ENCODE measurements around the gene IRAK1. TPM values are rescaled to one million over a fixed set of nuclear protein-coding genes. Genes with fewer than 3 reads are reported as not detected.
"Not testable (repeated sequence)": the region's sequence is repeated elsewhere in the genome, so short reads cannot be mapped to it uniquely, and the experiment has no call there.

The IRAK1 gene
- total RNA-seq, 2 donors from 2014 or later, result 136 to 258 TPM

DNA sequence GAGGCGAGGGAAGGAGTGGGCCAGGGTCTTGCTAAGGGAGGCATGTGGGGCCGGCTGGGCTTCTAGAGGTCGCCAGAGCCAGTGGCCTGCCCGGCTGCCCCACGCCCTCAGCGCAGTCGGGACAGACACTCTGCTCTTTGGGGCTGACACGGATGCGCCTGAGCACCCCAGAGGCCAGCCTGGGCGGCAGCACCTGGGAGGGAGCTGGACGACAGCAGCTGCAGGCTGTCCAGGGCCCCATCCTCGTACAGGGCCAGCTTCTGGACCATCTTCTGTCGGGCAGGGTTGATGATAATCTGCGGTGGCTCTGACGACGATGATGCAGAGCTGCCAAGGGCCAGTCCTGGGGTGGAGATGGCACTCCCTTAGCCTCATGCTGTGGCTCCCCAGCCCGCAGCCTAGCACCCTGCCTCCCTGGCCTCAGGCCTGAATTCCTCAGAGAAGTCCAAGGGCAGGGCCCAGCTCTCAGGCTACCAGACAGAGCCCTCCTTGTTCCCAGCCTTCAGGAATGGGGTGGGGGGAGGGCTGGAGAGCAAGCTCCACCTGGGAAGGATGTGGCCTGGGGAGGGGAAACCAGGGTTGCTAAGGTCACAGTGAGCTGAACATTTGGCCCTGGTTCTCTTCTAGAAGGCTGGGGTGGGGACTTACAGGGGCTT is 7.2 kb downstream of the IRAK1 start:
- Mint-ChIP-seq H3K9me3 (no peaks in the 10 kb centered on the region), H3K27me3 (peaks cover 0 to 4% of the 10 kb centered on the region in 2 donors), H3K27ac (no peak overlapping the region), H3K36me3 (peaks cover 6% of the 10 kb centered on the region), H3K4me1 (ENCODE audit: low read depth in 2 of 2) (peaks cover 4 to 16% of the 10 kb centered on the region in 2 donors), H3K4me3 (no peak overlapping the region)
- ATAC-seq, result no peak
- no peak for DNase-seq (ENCODE audit: low spot score)

DNA sequence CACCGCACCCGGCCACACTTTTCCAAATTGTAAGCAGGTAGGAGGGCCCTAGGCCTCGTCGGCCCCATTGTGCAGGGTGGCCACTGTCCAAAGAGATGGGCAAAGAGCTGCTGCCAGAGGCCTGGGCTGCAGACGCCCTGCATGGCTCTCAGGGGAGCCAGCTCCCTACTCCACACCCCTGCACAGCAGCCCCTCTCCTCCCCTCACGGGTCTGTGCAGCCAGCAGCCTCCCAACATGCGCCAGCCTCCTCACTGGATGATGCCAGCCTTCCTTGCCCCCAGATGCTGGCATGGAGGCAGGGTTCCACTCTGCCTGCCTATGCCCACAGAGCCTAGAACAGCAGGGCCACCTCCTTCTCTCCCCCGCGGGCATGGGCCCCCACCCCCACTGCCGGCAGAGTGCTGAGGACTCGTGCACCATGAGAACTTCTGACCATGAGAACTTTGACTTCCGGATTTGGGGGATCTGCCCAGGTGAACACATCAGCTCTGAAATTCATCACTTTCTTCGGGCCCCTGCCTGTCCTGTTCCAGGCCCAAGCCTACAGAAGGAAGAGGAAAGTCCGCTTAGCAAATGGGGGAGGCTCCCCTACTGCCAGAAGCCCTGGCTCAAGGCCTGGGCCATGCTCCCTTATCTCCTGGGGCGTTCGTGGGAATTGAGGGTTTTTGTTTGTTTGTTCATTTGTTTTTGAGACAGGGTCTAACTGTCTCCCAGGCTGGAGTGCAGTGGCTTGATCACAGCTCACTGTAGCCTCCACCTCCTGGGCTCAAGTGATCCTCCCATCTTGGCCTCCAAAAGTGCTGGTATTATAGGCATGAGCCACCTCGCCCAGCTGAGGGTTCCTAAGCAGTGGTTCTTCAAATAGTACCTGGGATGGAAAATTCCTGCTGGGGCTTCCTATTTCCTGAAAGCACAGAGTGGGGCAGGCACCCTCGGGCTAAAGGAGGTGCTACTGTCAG is 8.0 kb downstream of the IRAK1 start:
- H3K4me3 Mint-ChIP-seq, result no peak overlapping the region
- peaks cover 7% of the 10 kb centered on the region for H3K36me3 Mint-ChIP-seq
- DNase-seq (ENCODE audit: low spot score), result no peak
- H3K4me1 Mint-ChIP-seq (ENCODE audit: low read depth in 2 of 2), result peaks cover 6 to 18% of the 10 kb centered on the region in 2 donors
- H3K9me3 Mint-ChIP-seq, result no peaks in the 10 kb centered on the region
- H3K27me3 Mint-ChIP-seq, result peaks cover 0 to 5% of the 10 kb centered on the region in 2 donors
- H3K27ac Mint-ChIP-seq, result no peak overlapping the region
- ATAC-seq, result no peak

DNA sequence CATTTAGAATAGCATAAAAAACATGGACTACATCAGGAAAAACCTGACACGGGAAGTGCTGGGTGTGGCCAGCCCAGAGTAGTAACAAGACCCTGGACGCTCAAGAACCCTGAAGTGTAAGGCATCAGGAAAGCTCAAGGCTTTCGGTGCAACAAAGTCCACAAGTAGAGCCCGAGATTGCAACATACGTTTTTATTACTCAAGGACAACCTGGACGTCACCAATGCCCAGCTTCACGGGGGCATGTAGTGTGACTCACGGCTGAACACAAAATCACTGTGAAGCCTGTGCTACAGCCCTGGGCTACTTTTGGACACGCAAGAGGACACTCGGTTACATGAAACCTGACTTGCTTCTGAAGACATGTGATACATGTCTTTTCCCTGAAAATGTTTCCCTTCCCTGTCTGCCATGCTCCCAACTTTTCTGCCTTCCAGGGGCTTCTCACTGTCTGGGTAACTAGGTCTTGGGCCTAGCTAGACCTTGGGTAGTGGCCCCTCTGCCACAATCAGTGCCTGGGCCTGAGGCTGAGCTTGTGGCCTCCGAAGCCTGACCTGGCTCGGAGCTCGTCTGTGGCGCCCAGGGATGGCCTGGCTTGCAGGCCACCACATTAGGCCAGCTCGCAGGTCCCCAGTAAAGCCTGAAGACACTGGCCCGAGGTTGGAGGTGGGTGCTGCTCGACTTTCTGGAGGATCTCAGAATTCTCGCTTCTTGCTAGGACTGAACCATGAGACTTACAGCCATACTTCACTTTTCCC is 9.2 kb downstream of the IRAK1 start:
- DNase-seq (ENCODE audit: low spot score) (no peak), ATAC-seq (no peak)
- peaks cover 7% of the 10 kb centered on the region for H3K36me3 Mint-ChIP-seq
- no peak overlapping the region for H3K27ac Mint-ChIP-seq
- H3K9me3 Mint-ChIP-seq, result no peaks in the 10 kb centered on the region
- H3K27me3 Mint-ChIP-seq, result peaks cover 0 to 5% of the 10 kb centered on the region in 2 donors
- peaks cover 6 to 13% of the 10 kb centered on the region in 2 donors for H3K4me1 Mint-ChIP-seq (ENCODE audit: low read depth in 2 of 2)
- no peak overlapping the region for H3K4me3 Mint-ChIP-seq

DNA sequence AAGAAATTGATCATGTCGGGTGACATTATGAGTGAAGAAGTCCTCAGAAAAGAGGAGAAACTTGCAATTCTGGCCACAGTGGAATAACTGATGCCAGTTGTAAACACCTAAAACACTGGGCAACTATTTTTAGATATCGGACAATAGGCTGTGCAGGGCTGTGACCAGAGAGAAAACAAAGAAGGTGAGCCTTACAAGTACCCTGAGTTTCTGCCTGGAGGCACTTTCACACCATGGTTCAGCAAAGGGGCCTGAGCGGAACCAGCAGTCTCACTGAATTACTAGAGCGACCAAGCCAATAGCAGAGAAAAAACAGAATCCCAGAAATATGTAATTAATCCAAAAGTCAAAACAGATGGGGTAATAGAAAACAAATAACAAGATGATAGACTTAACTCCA is 11.2 kb downstream of the IRAK1 start:
- DNase-seq (ENCODE audit: low spot score) (no peak), ATAC-seq (no peak)
- Mint-ChIP-seq H3K27me3 (peaks cover 0 to 5% of the 10 kb centered on the region in 2 donors), H3K4me1 (ENCODE audit: low read depth in 2 of 2) (peaks cover 6 to 11% of the 10 kb centered on the region in 2 donors), H3K9me3 (no peaks in the 10 kb centered on the region), H3K4me3 (no peak overlapping the region), H3K27ac (peak overlapping the region in 1 of 2 donors; percentile 47), H3K36me3 (peaks cover 7% of the 10 kb centered on the region)

DNA sequence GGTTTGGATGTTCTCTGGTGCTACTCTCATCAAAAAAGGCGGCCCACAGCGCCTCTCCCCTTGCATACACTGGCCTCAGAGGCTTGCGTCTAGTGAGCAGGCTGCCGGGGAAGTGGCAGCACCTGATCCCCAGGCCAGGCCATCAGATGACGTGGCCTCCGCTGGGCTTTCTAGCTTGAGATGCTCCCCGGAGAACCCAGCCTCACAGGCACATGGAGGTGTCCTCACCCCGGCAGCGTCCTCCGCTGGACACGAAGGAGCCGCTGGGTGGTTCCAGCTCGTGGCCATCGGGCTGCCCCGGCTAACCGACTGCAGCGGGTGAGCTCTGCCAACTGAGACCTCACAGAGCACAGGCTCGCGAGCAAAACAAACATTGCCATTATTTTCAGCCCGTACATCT is 12.8 kb downstream of the IRAK1 start:
- ATAC-seq, result no peak
- peaks cover 7% of the 10 kb centered on the region for H3K36me3 Mint-ChIP-seq
- H3K27ac Mint-ChIP-seq, result no peak overlapping the region
- peaks cover 0 to 8% of the 10 kb centered on the region in 2 donors for H3K27me3 Mint-ChIP-seq
- H3K4me1 Mint-ChIP-seq (ENCODE audit: low read depth in 2 of 2), result peaks cover 19 to 21% of the 10 kb centered on the region in 2 donors
- H3K4me3 Mint-ChIP-seq, result no peak overlapping the region
- no peaks in the 10 kb centered on the region for H3K9me3 Mint-ChIP-seq
- no peak for DNase-seq (ENCODE audit: low spot score)

DNA sequence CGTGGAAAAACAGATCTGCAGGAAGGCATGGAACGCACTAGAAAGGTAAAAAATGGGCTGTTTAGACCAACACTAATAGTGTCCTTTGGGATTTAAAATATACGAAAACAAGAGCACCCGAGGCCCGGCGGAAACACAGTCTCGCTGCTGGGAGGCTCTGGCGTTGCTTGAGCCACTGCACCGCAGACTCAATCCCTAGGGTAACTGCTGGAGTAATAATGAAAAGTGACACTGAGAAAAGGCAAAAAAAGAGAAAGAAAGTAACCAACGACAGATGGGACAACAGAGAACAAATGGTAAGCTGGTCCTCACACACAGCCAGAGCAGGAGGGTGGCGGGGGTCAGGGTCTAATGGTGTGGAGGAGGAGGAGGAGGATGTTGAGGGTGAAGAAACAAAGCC is 15.4 kb downstream of the IRAK1 start:
- peaks cover 0 to 8% of the 10 kb centered on the region in 2 donors for H3K27me3 Mint-ChIP-seq
- H3K36me3 Mint-ChIP-seq, result peaks cover 7% of the 10 kb centered on the region
- peaks cover 22 to 24% of the 10 kb centered on the region in 2 donors for H3K4me1 Mint-ChIP-seq (ENCODE audit: low read depth in 2 of 2)
- H3K4me3 Mint-ChIP-seq, result no peak overlapping the region
- DNase-seq (ENCODE audit: low spot score) (no peak), ATAC-seq (no peak)
- H3K9me3 Mint-ChIP-seq, result no peaks in the 10 kb centered on the region
- H3K27ac Mint-ChIP-seq, result peak overlapping the region in 1 of 2 donors; percentile 94

DNA sequence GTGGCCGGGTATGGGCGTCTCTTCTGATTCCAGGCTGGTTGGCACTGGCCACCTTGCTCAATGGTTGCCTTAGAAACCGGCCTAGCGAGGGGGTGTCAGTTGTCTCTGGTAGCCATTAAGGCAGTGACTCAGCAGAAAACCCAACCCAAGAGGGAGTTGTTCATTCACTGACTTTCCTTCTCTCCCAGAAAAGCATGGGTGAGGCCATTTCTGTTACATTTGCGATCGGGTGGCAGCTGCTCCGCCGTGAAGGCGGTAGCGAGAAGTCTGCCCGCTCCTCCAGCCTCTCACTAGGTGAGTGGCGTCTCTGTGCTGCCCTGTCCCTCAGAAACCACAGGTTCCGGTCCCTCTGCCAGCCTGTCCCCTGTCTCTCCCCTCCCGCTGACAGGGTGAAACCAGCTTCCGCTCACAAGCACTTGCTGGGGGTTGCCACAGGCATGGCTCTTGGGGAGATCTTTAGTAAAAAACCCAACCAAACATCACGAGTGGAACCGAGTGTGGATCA is 17.4 kb downstream of the IRAK1 start:
- peaks cover 14 to 18% of the 10 kb centered on the region in 2 donors for H3K4me1 Mint-ChIP-seq (ENCODE audit: low read depth in 2 of 2)
- ATAC-seq (peak; percentile 94 to 99), DNase-seq (ENCODE audit: low spot score) (peak; percentile 85)
- peak overlapping the region; percentile 80 for H3K4me3 Mint-ChIP-seq
- H3K36me3 Mint-ChIP-seq, result no peaks in the 10 kb centered on the region
- peaks cover 0 to 3% of the 10 kb centered on the region in 2 donors for H3K27me3 Mint-ChIP-seq
- no peaks in the 10 kb centered on the region for H3K9me3 Mint-ChIP-seq
- peak overlapping the region; percentile 94 for H3K27ac Mint-ChIP-seq

DNA sequence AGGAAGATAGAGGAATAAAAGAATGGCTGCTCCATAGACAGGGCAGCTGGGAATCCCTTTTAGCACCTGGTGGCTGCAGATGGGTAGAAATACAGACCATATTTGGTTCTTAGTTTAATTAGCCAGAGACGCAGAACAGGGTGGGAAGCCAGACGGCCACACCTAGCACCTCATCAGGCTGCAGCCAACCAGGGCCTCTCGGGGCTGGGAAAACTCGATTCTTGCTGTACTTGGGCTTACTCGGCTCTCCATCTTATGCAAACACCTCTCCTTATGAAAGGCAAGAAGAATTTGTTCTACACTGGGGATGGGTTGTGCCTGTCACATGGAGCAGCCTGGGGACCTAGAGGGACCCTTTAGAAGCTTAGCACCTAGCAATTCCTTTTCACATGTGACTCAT is 19.7 kb downstream of the IRAK1 start:
- no peaks in the 10 kb centered on the region for H3K36me3 Mint-ChIP-seq
- no peak overlapping the region for H3K4me3 Mint-ChIP-seq
- no peak overlapping the region for H3K27ac Mint-ChIP-seq
- DNase-seq (ENCODE audit: low spot score) (no peak), ATAC-seq (no peak)
- no peaks in the 10 kb centered on the region for H3K9me3 Mint-ChIP-seq
- H3K4me1 Mint-ChIP-seq (ENCODE audit: low read depth in 2 of 2), result peaks cover 14 to 18% of the 10 kb centered on the region in 2 donors
- peaks cover 0 to 3% of the 10 kb centered on the region in 2 donors for H3K27me3 Mint-ChIP-seq

DNA sequence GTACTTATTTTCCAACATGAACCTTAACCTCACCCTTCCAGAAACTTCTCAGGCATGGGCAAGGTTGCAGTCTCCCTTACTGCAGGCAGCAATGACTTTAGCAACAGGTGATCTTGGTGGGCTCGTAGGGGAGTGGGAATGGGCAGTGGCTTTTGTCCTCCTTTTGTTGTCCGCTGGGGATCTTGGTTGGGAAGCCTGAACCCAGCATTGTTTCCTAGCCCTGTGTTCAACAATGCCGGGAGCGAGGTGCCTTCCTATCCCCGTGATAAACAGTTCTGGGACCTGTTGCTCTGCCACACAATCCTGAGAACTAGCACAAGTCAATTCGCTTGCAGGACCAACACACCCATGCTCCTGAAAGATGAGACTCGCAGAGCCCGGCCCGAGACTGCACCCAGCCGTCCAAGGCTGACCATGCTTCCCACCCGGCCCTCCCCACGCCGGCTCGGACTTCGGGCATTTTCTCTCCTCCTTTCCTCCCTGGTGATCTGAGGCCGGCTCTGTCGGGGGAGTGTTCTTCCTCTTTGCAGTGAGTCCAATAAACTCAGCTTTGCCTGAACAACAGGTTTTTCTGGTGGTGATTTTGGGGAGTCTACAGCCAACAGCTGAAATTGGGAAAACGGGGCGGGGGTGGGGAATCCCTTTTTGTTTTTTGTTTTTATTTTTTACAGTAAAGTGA is 20.2 kb downstream of the IRAK1 start:
- Mint-ChIP-seq H3K4me1 (ENCODE audit: low read depth in 2 of 2) (peaks cover 14 to 18% of the 10 kb centered on the region in 2 donors), H3K27ac (no peak overlapping the region), H3K4me3 (no peak overlapping the region), H3K9me3 (no peaks in the 10 kb centered on the region), H3K27me3 (peaks cover 0 to 3% of the 10 kb centered on the region in 2 donors), H3K36me3 (no peaks in the 10 kb centered on the region)
- ATAC-seq, result no peak
- no peak for DNase-seq (ENCODE audit: low spot score)

DNA sequence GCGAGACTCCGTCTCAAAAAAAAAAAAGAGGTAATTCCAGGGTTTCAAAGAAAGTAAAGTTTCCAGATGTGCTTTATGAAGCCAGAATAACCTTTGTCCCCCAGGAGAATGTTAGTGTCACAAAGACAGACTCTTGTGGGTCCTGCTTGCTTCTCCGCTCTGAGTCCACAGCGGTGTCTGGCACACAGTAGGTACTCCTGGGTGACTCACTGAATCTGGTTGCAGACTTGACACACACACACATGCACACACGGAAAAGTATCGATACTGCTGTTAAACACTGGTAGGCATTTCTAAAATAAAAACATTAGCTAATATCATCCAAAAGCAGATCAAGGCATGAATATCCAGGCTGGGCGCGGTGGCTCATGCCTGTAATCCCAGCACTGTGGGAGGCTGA is 24.2 kb downstream of the IRAK1 start:
- Mint-ChIP-seq H3K36me3 (no peaks in the 10 kb centered on the region), H3K4me3 (no peak overlapping the region), H3K4me1 (ENCODE audit: low read depth in 2 of 2) (peaks cover 0 to 6% of the 10 kb centered on the region in 2 donors), H3K27me3 (peaks cover 0 to 2% of the 10 kb centered on the region in 2 donors), H3K27ac (no peak overlapping the region), H3K9me3 (no peaks in the 10 kb centered on the region)
- ATAC-seq (no peak), DNase-seq (ENCODE audit: low spot score) (no peak)

DNA sequence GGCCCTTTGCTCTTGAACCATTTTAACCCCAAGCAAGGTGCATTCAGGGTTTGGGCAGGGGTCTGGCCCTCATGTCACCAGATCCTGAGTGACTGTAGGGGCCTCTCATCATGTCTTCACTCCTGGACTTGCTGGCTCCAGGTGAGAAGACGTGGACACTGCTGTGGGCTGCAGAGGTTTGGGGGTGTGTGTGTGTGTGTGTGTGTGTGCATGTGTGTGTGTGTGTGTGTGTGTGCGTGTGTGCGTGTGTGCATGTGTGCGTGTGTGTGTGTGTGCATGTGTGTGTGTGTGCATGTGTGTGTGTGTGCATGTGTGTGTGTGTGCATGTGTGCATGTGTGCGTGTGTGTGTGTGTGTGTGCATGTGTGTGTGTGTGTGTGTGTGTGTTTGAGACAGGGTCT is 25.3 kb downstream of the IRAK1 start:
- not testable (repeated sequence) for H3K4me3 Mint-ChIP-seq; H3K9me3 Mint-ChIP-seq; H3K4me1 Mint-ChIP-seq (ENCODE audit: low read depth in 2 of 2); H3K27ac Mint-ChIP-seq; H3K36me3 Mint-ChIP-seq; DNase-seq (ENCODE audit: low spot score); ATAC-seq; H3K27me3 Mint-ChIP-seq

DNA sequence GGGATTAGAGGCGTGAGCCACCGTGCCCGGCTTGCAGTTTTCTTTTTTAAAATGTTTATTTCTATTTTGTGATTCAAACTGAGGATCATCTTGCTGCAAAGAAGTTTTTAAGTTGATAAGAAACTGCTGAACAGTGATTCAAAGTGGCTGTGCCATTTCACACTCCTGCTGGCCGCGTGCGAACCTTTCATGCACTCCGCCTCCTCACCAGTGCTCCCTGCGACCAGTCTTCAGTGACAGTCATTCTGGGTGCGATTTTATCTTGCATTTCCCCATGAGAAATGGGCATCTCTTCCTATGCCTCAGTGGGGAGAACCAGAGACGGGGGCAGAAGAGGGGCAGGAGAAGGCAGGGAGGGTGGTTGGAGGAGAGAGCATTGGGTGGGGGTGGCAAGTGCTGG is 25.7 kb downstream of the IRAK1 start:
- H3K36me3 Mint-ChIP-seq, result no peaks in the 10 kb centered on the region

DNA sequence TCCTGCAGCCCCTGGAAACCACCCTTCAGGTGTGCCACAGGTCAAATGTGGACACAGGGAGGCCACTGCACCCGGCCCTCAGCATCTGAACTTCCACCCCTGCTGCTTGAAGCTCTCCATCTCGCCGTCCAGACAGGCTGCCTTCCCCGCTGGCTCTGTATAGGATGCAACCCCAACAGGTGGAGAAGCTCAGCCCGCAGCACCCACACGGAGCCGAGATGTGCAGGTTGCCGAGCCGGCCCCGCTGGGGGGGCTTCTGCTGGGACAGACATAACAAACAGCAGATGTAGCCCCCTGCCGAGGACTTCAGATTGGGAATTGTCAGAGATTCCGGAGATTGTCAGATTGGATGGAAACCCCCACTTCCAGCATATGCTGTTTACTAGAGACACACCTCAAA is 26.6 kb downstream of the IRAK1 start:
- Mint-ChIP-seq H3K4me1 (ENCODE audit: low read depth in 2 of 2) (peaks cover 3 to 6% of the 10 kb centered on the region in 2 donors), H3K9me3 (no peaks in the 10 kb centered on the region), H3K27me3 (peaks cover 0 to 2% of the 10 kb centered on the region in 2 donors), H3K36me3 (no peaks in the 10 kb centered on the region), H3K27ac (peak overlapping the region in 1 of 2 donors; percentile 35), H3K4me3 (no peak overlapping the region)
- ATAC-seq (no peak), DNase-seq (ENCODE audit: low spot score) (no peak)

More for the DNA sequence above, 25.7 kb downstream of the IRAK1 start:
- peaks cover 3 to 6% of the 10 kb centered on the region in 2 donors for H3K4me1 Mint-ChIP-seq (ENCODE audit: low read depth in 2 of 2)
- DNase-seq (ENCODE audit: low spot score), result no peak
- no peak overlapping the region for H3K4me3 Mint-ChIP-seq
- no peaks in the 10 kb centered on the region for H3K9me3 Mint-ChIP-seq
- peaks cover 0 to 2% of the 10 kb centered on the region in 2 donors for H3K27me3 Mint-ChIP-seq
- ATAC-seq, result no peak
- no peak overlapping the region for H3K27ac Mint-ChIP-seq
